Mesendoderm (in vitro differentiated cells): ENCODE measurements around the gene LRRC3C.

ENCODE experiments used
- DNase-seq: peaks from one replicate; pipeline ENCODE4 v3.0.0; 2013
- H2AK5ac ChIP-seq: 2 replicates; pipeline ENCODE4 v1.6.1; 2013; ENCODE audit warnings: low read length, inconsistent platforms
- H2BK120ac ChIP-seq: 2 replicates; pipeline ENCODE4 v1.6.1; 2013; ENCODE audit warnings: low read depth, mild to moderate bottlenecking, low read length, moderate library complexity, mixed read lengths
- H2BK15ac ChIP-seq: replicated peaks from 2 replicates; pipeline ENCODE4 v1.6.1; 2013; ENCODE audit warnings: low read depth, mild to moderate bottlenecking, moderate library complexity
- H2BK5ac ChIP-seq: 2 replicates; pipeline ENCODE4 v1.6.1; 2013; ENCODE audit warnings: low read length, inconsistent platforms
- H3K18ac ChIP-seq: 2 replicates; pipeline ENCODE4 v1.6.1; 2013; ENCODE audit warnings: mild to moderate bottlenecking, low read length, mixed read lengths
- H3K23ac ChIP-seq: one replicate; pipeline ENCODE4 v1.6.1; 2013; ENCODE audit warnings: low read length
- H3K27ac ChIP-seq: 2 replicates; pipeline ENCODE4 v1.5.1; 2013; ENCODE audit warnings: low read depth, mild to moderate bottlenecking, inconsistent platforms, low read length, moderate library complexity
- H3K27me3 ChIP-seq: 2 replicates; pipeline ENCODE4 v1.6.1; 2013; ENCODE audit warnings: low read length, control low read depth, mild to moderate bottlenecking, inconsistent platforms; ENCODE audit not compliant: insufficient read depth, poor library complexity
- H3K36me3 ChIP-seq: 2 replicates; pipeline ENCODE4 v1.6.1; 2013; ENCODE audit warnings: low read length, inconsistent platforms; ENCODE audit not compliant: control insufficient read depth, insufficient read depth
- H3K4ac ChIP-seq: one replicate; pipeline ENCODE4 v1.6.1; 2013; ENCODE audit warnings: low read depth, mild to moderate bottlenecking, low read length, moderate library complexity
- H3K4me1 ChIP-seq: 2 replicates; pipeline ENCODE4 v1.6.1; 2013; ENCODE audit warnings: low read depth, low read length, inconsistent platforms; ENCODE audit not compliant: control insufficient read depth
- H3K4me2 ChIP-seq: 2 replicates; pipeline ENCODE4 v1.6.1; 2013; ENCODE audit warnings: low read length
- H3K4me3 ChIP-seq: 2 replicates; pipeline ENCODE4 v1.5.1; 2013; ENCODE audit warnings: mild to moderate bottlenecking, low read length
- H3K56ac ChIP-seq: one replicate; pipeline ENCODE4 v1.6.1; 2013; ENCODE audit warnings: low read length
- H3K79me1 ChIP-seq: 2 replicates; pipeline ENCODE4 v1.6.1; 2013; ENCODE audit warnings: low read length, inconsistent platforms
- H3K79me2 ChIP-seq: 2 replicates; pipeline ENCODE4 v1.6.1; 2013; ENCODE audit warnings: mild to moderate bottlenecking, low read length; ENCODE audit not compliant: control insufficient read depth, insufficient read depth
- H3K9ac ChIP-seq: 2 replicates; pipeline ENCODE4 v1.6.1; 2013; ENCODE audit warnings: low read length, inconsistent platforms
- H4K5ac ChIP-seq: one replicate; pipeline ENCODE4 v1.6.1; 2013; ENCODE audit warnings: low read length
- H4K8ac ChIP-seq: one replicate; pipeline ENCODE4 v1.6.1; 2013; ENCODE audit warnings: low read depth, mild to moderate bottlenecking, control low read depth, low read length, moderate library complexity
- WGBS: extraction: QIAGEN DNeasy Blood & Tissue Kit; methylation state at CpG from one replicate; pipeline ENCODE4 v1.1.7; 2013; ENCODE audit warnings: low lambda C conversion rate, missing lambda C conversion rate; ENCODE audit not compliant: insufficient coverage; ENCODE audit errors: extremely low coverage; 5-methylcytosine and 5-hydroxymethylcytosine counted together

Gene LRRC3C

GRCh38 chr17:39988206-39988810, 60.8 kb downstream of the LRRC3C start:
- Histone ChIP-seq H3K9ac (no peak overlapping the region), H3K4me1 (no peaks in the 10 kb centered on the region), H3K4ac (no peak overlapping the region), H3K27ac (no peak overlapping the region), H3K79me2 (peaks cover 2% of the 10 kb centered on the region), H2BK5ac (no peak overlapping the region), H3K4me2 (no peak overlapping the region), H3K18ac (no peak overlapping the region), H4K8ac (no peak overlapping the region), H4K5ac (no peak overlapping the region), H2BK120ac (no peak overlapping the region), H2AK5ac (no peak overlapping the region), H3K36me3 (peaks cover 43% of the 10 kb centered on the region), H3K4me3 (no peak overlapping the region), H3K79me1 (peaks cover 4% of the 10 kb centered on the region), H3K23ac (no peak overlapping the region), H3K27me3 (no peaks in the 10 kb centered on the region), H2BK15ac (no peak overlapping the region), H3K56ac (no peak overlapping the region)
- DNase-seq = no peak
- WGBS = no CpG with 5 or more reads among the region's 11 CpGs

- H2AK5ac ChIP-seq = no peak overlapping the region
- no peak for DNase-seq
- no peak overlapping the region for H2BK120ac ChIP-seq
- no peaks in the 10 kb centered on the region for H3K79me2 ChIP-seq
- no peak overlapping the region for H3K4me2 ChIP-seq
- no peaks in the 10 kb centered on the region for H3K4me1 ChIP-seq
- H3K79me1 ChIP-seq = no peaks in the 10 kb centered on the region
- H3K23ac ChIP-seq = no peak overlapping the region
- no peak overlapping the region for H3K56ac ChIP-seq
- H4K8ac ChIP-seq = no peak overlapping the region
- no peak overlapping the region for H2BK5ac ChIP-seq
- H3K18ac ChIP-seq = no peak overlapping the region
- no peak overlapping the region for H3K27ac ChIP-seq
- peaks cover 24% of the 10 kb centered on the region for H3K36me3 ChIP-seq
- no CpG with 5 or more reads among the region's 11 CpGs for WGBS
- H3K4ac ChIP-seq = no peak overlapping the region
- no peaks in the 10 kb centered on the region for H3K27me3 ChIP-seq
- H3K4me3 ChIP-seq = no peak overlapping the region
- H3K9ac ChIP-seq = no peak overlapping the region
- H4K5ac ChIP-seq = no peak overlapping the region
- H2BK15ac ChIP-seq = no peak overlapping the region
Observed at GRCh38 chr17:39994448-39994847, 66.9 kb downstream of the LRRC3C start.
